ENCODE measurements around the gene SMC2. TPM values are rescaled to one million over a fixed set of nuclear protein-coding genes. Genes with fewer than 3 reads are reported as not detected.

SMC2 gene
- total RNA-seq, 2 experiments from 2014 or later, result 56.4 to 89.3 TPM

GRCh38 chr9:104073770-104074133, 20.4 kb upstream of the SMC2 start:
- H4K20me1 ChIP-seq (ENCODE audit: insufficient read depth, low read length), result no peaks in the 10 kb centered on the region
- H3K4me2 ChIP-seq (ENCODE audit: low read length), result no peak overlapping the region
- DNase-seq (ENCODE audit: low spot score), result no peak
- no peaks in the 10 kb centered on the region; the same call in 1 of the 2 replicates for H3K9me3 ChIP-seq (ENCODE audit: low read length)
- no peak overlapping the region for H3K4me3 ChIP-seq (ENCODE audit: low read depth, low read length, poor library complexity, severe bottlenecking)
- intact Hi-C loops (cut with micrococcal nuclease; ENCODE audit: unreplicated experiment), result no loop called here
- no peaks in the 10 kb centered on the region for H3K79me2 ChIP-seq (ENCODE audit: insufficient read depth, low read depth, low read length)
- CTCF ChIA-PET (ENCODE audit: unreplicated experiment), result no interaction called here
- POLR2A ChIA-PET, result interaction anchor here (1.1 kb wide), 2 partner anchors 17 to 94 kb away, joined by 3 to 5 read pairs; no protein-coding TSS in a partner anchor
- no peak overlapping the region for H3K27ac ChIP-seq (ENCODE audit: low read depth, low read length, poor library complexity, severe bottlenecking)
- TF ChIP-seq CTCF (conservative IDR thresholded peaks at IDR 0.05; ENCODE audit: low read length), result no peak
- H3K4me1 ChIP-seq (ENCODE audit: insufficient read depth, low read length, poor library complexity, severe bottlenecking), result no peaks in the 10 kb centered on the region
- H3K36me3 ChIP-seq (ENCODE audit: insufficient read depth, low read length), result no peaks in the 10 kb centered on the region
- no peaks in the 10 kb centered on the region for H3K9me2 ChIP-seq (ENCODE audit: insufficient read depth, low read length)
- H2AFZ ChIP-seq (ENCODE audit: low read length), result no peak overlapping the region
- BruUV-seq (replicated peaks), result no TSS peak

- Histone ChIP-seq H3K9me3 (ENCODE audit: low read length) (no peaks in the 10 kb centered on the region; the same call in 1 of the 2 replicates), H3K4me2 (ENCODE audit: low read length) (no peak overlapping the region), H3K4me3 (ENCODE audit: low read depth, low read length, poor library complexity, severe bottlenecking) (no peak overlapping the region), H3K36me3 (ENCODE audit: insufficient read depth, low read length) (no peaks in the 10 kb centered on the region), H3K79me2 (ENCODE audit: insufficient read depth, low read depth, low read length) (no peaks in the 10 kb centered on the region), H3K9me2 (ENCODE audit: insufficient read depth, low read length) (no peaks in the 10 kb centered on the region), H2AFZ (ENCODE audit: low read length) (no peak overlapping the region), H3K27ac (ENCODE audit: low read depth, low read length, poor library complexity, severe bottlenecking) (no peak overlapping the region), H3K4me1 (ENCODE audit: insufficient read depth, low read length, poor library complexity, severe bottlenecking) (no peaks in the 10 kb centered on the region), H4K20me1 (ENCODE audit: insufficient read depth, low read length) (no peaks in the 10 kb centered on the region)
- ChIA-PET POLR2A (interaction anchor here (1.1 kb wide), 2 partner anchors 16 to 95 kb away, joined by 3 to 5 read pairs; no protein-coding TSS in a partner anchor), CTCF (ENCODE audit: unreplicated experiment) (no interaction called here)
- BruUV-seq (replicated peaks), result no TSS peak
- TF ChIP-seq CTCF (conservative IDR thresholded peaks at IDR 0.05; ENCODE audit: low read length) (no peak), EZH2phosphoT487 (IDR thresholded peaks at IDR 0.05; ENCODE audit: borderline replicate concordance, low read depth, low read length) (no peak)
- DNase-seq (ENCODE audit: low spot score), result no peak
- intact Hi-C loops (cut with micrococcal nuclease; ENCODE audit: unreplicated experiment), result no loop called here
Measured at GRCh38 chr9:104074876-104075275, 19.2 kb upstream of the SMC2 start.

DNA sequence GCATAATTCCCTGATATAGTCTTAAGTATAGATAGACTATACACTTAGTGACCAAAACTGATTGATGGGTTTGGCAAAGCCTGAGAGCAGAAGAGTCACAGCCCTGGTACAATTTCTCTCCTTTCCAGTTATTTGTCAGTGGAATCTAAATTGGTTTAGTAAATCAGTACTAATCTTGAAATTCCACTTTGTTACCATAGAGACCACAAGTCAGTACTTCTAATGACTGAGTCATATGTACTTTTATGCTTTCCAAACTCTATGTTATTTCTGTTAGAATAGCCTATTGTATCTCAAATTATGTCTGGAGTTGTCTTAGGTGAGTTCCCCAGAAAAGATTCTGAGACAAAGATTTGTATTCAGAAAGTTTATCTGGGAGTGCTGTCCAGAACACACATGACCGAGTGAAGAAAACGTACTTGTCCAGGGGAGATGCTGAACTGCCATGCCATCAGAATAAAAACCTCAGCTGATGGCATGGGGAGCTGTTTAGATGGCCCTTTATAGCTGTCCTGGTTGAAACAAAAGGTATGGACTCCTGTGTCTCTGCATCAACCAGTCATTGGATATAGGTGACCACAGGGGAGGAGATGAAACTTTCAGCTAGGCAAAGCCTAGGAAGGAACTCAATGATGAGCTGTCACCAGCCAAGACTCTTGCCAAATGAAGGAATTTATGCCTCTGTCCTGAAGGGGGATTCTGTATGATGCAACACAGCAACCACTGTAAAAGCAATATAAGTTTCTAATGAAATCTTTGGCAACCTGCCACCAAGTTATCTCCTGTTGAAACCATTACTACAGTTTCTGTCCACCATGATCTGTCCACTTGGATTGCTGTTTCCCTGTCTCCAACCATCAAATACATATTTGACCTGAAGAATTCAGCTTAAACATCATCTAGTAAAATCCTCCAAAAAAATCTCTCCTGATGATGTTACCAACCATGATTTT, 18.0 kb upstream of the SMC2 start:
- H3K4me2 ChIP-seq (ENCODE audit: low read length), result no peak overlapping the region
- intact Hi-C loops (cut with micrococcal nuclease; ENCODE audit: unreplicated experiment), result no loop called here
- no TSS peak for BruUV-seq (replicated peaks)
- CTCF ChIA-PET (ENCODE audit: unreplicated experiment), result no interaction called here
- no peak overlapping the region for H2AFZ ChIP-seq (ENCODE audit: low read length)
- no peaks in the 10 kb centered on the region for H3K79me2 ChIP-seq (ENCODE audit: insufficient read depth, low read depth, low read length)
- TF ChIP-seq EZH2phosphoT487 (IDR thresholded peaks at IDR 0.05; ENCODE audit: borderline replicate concordance, low read depth, low read length) (no peak), CTCF (conservative IDR thresholded peaks at IDR 0.05; ENCODE audit: low read length) (no peak)
- H3K9me2 ChIP-seq (ENCODE audit: insufficient read depth, low read length), result no peaks in the 10 kb centered on the region
- H3K27ac ChIP-seq (ENCODE audit: low read depth, low read length, poor library complexity, severe bottlenecking), result no peak overlapping the region
- no peaks in the 10 kb centered on the region for H3K4me1 ChIP-seq (ENCODE audit: insufficient read depth, low read length, poor library complexity, severe bottlenecking)
- POLR2A ChIA-PET, result interaction anchor here (0.7 to 1.0 kb wide), 3 partner anchors 10 to 234 kb away, joined by 3 read pairs; partner anchors contain the start of gene SMC2
- no peak overlapping the region for H3K4me3 ChIP-seq (ENCODE audit: low read depth, low read length, poor library complexity, severe bottlenecking)
- no peak for DNase-seq (ENCODE audit: low spot score)
- H3K9me3 ChIP-seq (ENCODE audit: low read length), result peaks cover 4% of the 10 kb centered on the region; the same call in 1 of the 2 replicates
- no peaks in the 10 kb centered on the region for H4K20me1 ChIP-seq (ENCODE audit: insufficient read depth, low read length)
- H3K36me3 ChIP-seq (ENCODE audit: insufficient read depth, low read length), result no peaks in the 10 kb centered on the region

Measured in OCI-LY7 (cell line).